ENCODE data around the gene AGBL1.

DNA sequence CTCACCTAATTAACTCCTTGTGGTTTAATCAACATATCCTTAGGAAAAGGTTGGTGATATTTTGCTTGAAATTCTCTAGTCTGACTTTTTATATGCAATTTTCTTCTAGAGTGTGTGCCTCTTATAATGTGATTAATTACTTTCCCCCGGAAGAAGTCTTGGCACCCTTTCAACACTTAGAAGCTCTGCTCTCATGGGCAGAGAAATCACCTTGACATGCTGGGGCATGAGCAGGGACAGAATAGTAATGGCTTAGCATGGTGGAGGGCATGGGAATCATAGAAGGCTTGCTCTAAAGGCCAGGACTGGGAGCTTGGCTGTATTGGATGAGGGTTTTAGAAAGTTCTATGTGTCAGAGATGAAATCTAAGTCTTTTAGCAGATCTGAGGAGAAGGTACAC lies 293.5 kb downstream of the AGBL1 start:
- TF ChIP-seq, protein P1, sequence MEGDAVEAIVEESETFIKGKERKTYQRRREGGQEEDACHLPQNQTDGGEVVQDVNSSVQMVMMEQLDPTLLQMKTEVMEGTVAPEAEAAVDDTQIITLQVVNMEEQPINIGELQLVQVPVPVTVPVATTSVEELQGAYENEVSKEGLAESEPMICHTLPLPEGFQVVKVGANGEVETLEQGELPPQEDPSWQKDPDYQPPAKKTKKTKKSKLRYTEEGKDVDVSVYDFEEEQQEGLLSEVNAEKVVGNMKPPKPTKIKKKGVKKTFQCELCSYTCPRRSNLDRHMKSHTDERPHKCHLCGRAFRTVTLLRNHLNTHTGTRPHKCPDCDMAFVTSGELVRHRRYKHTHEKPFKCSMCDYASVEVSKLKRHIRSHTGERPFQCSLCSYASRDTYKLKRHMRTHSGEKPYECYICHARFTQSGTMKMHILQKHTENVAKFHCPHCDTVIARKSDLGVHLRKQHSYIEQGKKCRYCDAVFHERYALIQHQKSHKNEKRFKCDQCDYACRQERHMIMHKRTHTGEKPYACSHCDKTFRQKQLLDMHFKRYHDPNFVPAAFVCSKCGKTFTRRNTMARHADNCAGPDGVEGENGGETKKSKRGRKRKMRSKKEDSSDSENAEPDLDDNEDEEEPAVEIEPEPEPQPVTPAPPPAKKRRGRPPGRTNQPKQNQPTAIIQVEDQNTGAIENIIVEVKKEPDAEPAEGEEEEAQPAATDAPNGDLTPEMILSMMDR (IDR thresholded peaks at IDR 0.05; ENCODE audit: insufficient read depth, low read length, poor library complexity, severe bottlenecking): no peak
- TF ChIP-seq EZH2phosphoT487 (conservative IDR thresholded peaks at IDR 0.05; ENCODE audit: low read length): no peak

All from SU-DHL-6 (cell line).